Panc1 (cell line): ENCODE measurements around the gene AHRR. TPM values are rescaled to one million over a fixed set of nuclear protein-coding genes. Genes with fewer than 3 reads are reported as not detected.

ENCODE experiments used
- ATAC-seq: fragments of 200-7000 bp; cut with Tn5 transposase; 2 replicates; pipeline ENCODE4 v1.9.1; 2020; ENCODE audit warnings: mild to moderate bottlenecking, moderate library complexity
- BruUV-seq: library from RNA; stranded (reverse); fragments of 400-500 nt; replicated peaks from 2 replicates; lab custom pipeline; 2021; lab: Mats Ljungman, UMichigan
- CTCF ChIA-PET: fragments of 300-600 bp; sonication (Branson Sonifier 250); formaldehyde crosslinking; loops from one replicate; lab custom pipeline; 2022; ENCODE audit warnings: antibody characterized with exemption; lab: Charles Lee
- POLR2A ChIA-PET: fragments of 300-600 bp; sonication (Branson Sonifier 250); formaldehyde crosslinking; loops from one replicate; lab custom pipeline; 2022; ENCODE audit warnings: antibody characterized with exemption; lab: Charles Lee
- DNase-seq: peaks from one replicate; pipeline ENCODE4 v3.0.0-alpha.2; 2010; ENCODE audit warnings: low read depth, low spot score
- H3K27ac ChIP-seq: 2 replicates; pipeline ENCODE4 v1.5.1; 2011; ENCODE audit warnings: mild to moderate bottlenecking, low read length, inconsistent platforms
- H3K27me3 ChIP-seq: fragments of 200-500 bp; sonication (Bioruptor generic); 2 replicates; pipeline ENCODE4 v1.6.0; 2014; ENCODE audit warnings: low read length, inconsistent platforms; ENCODE audit not compliant: control insufficient read depth, insufficient read depth
- H3K36me3 ChIP-seq: fragments of 200-500 bp; sonication (Bioruptor generic); 2 replicates; pipeline ENCODE4 v1.5.1; 2014; ENCODE audit warnings: inconsistent platforms, mild to moderate bottlenecking, low read length, moderate library complexity; ENCODE audit not compliant: control insufficient read depth, insufficient read depth
- H3K4me1 ChIP-seq: 2 replicates; pipeline ENCODE4 v1.5.1; 2011; ENCODE audit warnings: inconsistent platforms, mild to moderate bottlenecking, low read length, moderate library complexity; ENCODE audit not compliant: control insufficient read depth, insufficient read depth
- H3K4me3 ChIP-seq, 2 experiments: 2 replicates each; pipeline ENCODE4 v1.5.1; 2011 to 2012; ENCODE audit warnings: low read depth in 2 of 2, low read length in 2 of 2, mild to moderate bottlenecking in 2 of 2, inconsistent platforms in 1 of 2, moderate library complexity in 1 of 2
- H3K9me3 ChIP-seq: fragments of 200-500 bp; sonication (Bioruptor generic); 2 replicates; pipeline ENCODE4 v1.5.1; 2014; ENCODE audit warnings: low read depth, mild to moderate bottlenecking, inconsistent platforms, low read length, moderate library complexity; ENCODE audit not compliant: control insufficient read depth, insufficient read depth
- POLR2AphosphoS5 ChIP-seq: IDR thresholded peaks from 2 replicates; pipeline ENCODE4 v1.6.1; 2012; ENCODE audit warnings: mild to moderate bottlenecking, low read depth, low read length, moderate library complexity
- SIN3A ChIP-seq: IDR thresholded peaks from 2 replicates; pipeline ENCODE4 v1.6.1; 2012; ENCODE audit warnings: low read depth, mild to moderate bottlenecking, low read length, moderate library complexity, borderline replicate concordance; ENCODE audit not compliant: insufficient read depth
- TCF7L2 ChIP-seq: IDR thresholded peaks from 2 replicates; pipeline ENCODE4 v1.6.1; 2011; ENCODE audit warnings: mild to moderate bottlenecking, low read depth, low read length, inconsistent platforms
- in situ Hi-C: cut with HindIII; loops from 2 replicates; pipeline ENCODE4 v1.10.0; 2016; ENCODE audit warnings: low sequenced_read_pairs, low pct_unique_long_range_greater_than_20kb
- intact Hi-C: fragments of 100-400 bp; cut with micrococcal nuclease; formaldehyde crosslinking; loops from one replicate; pipeline ENCODE4 v1.10.0; 2022; ENCODE audit not compliant: unreplicated experiment
- total RNA-seq: library from RNA; stranded (reverse); gene quantifications from one replicate; pipeline ENCODE4 v1.2.1, GENCODE V29; 2021; ENCODE audit not compliant: unreplicated experiment
- TF ChIP-seq, protein P1 (sequence below), 2 experiments: IDR thresholded peaks; 2 replicates each; pipeline ENCODE4 v1.6.1; 2011 to 2012; ENCODE audit warnings: low read depth in 2 of 2, control low read depth in 1 of 2, low read length in 1 of 2, mild to moderate bottlenecking in 1 of 2, moderate library complexity in 1 of 2; ENCODE audit not compliant: insufficient read depth in 1 of 2
- TF ChIP-seq, protein P2 (sequence below): fragments of 450-650 bp; IDR thresholded peaks from 2 replicates; pipeline ENCODE4 v1.5.1; 2017; ENCODE audit warnings: mild to moderate bottlenecking

Gene AHRR
- total RNA-seq, 1 experiment from 2014 or later, result 23.6 TPM

DNA sequence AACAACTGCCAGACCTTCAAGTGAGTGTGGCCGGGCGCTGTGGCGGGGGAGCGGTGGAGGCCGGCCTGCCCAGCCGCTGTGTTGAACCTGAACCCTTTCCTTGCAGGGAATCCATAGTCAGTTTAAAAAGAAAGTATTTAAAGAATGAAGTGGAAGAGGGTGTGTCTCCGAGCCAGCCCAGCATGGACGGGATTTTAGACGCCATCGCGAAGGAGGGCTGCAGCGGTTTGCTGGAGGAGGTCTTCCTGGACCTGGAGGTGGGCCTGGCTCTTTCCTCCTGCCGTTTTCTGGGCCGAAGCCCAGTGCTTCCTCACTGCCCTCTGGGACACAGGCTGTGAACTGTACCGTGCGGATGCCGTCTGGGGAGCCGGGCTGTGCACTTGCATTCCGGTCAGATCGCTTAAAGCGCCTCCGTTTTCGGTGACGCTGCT lies 140.6 kb downstream of the AHRR start:
- Histone ChIP-seq H3K27ac (no peak overlapping the region), H3K36me3 (peaks cover 13% of the 10 kb centered on the region), H3K4me3 (no peak overlapping the region), H3K4me1 (no peaks in the 10 kb centered on the region), H3K27me3 (no peaks in the 10 kb centered on the region), H3K9me3 (no peaks in the 10 kb centered on the region)
- intact Hi-C loops (no loop called here), in situ Hi-C loops (no loop called here)
- CTCF ChIA-PET, result no interaction called here
- POLR2A ChIA-PET, result no interaction called here
- no TSS peak for BruUV-seq
- DNase-seq (no peak), ATAC-seq (no peak)
- TF ChIP-seq, protein P1, sequence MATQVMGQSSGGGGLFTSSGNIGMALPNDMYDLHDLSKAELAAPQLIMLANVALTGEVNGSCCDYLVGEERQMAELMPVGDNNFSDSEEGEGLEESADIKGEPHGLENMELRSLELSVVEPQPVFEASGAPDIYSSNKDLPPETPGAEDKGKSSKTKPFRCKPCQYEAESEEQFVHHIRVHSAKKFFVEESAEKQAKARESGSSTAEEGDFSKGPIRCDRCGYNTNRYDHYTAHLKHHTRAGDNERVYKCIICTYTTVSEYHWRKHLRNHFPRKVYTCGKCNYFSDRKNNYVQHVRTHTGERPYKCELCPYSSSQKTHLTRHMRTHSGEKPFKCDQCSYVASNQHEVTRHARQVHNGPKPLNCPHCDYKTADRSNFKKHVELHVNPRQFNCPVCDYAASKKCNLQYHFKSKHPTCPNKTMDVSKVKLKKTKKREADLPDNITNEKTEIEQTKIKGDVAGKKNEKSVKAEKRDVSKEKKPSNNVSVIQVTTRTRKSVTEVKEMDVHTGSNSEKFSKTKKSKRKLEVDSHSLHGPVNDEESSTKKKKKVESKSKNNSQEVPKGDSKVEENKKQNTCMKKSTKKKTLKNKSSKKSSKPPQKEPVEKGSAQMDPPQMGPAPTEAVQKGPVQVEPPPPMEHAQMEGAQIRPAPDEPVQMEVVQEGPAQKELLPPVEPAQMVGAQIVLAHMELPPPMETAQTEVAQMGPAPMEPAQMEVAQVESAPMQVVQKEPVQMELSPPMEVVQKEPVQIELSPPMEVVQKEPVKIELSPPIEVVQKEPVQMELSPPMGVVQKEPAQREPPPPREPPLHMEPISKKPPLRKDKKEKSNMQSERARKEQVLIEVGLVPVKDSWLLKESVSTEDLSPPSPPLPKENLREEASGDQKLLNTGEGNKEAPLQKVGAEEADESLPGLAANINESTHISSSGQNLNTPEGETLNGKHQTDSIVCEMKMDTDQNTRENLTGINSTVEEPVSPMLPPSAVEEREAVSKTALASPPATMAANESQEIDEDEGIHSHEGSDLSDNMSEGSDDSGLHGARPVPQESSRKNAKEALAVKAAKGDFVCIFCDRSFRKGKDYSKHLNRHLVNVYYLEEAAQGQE (IDR thresholded peaks at IDR 0.05; ENCODE audit: insufficient read depth in 1 of 2, low read depth in 2 of 2, low read length in 1 of 2), result no peak
- TF ChIP-seq POLR2AphosphoS5 (no peak), SIN3A (no peak), TCF7L2 (no peak)
- TF ChIP-seq, protein P2, sequence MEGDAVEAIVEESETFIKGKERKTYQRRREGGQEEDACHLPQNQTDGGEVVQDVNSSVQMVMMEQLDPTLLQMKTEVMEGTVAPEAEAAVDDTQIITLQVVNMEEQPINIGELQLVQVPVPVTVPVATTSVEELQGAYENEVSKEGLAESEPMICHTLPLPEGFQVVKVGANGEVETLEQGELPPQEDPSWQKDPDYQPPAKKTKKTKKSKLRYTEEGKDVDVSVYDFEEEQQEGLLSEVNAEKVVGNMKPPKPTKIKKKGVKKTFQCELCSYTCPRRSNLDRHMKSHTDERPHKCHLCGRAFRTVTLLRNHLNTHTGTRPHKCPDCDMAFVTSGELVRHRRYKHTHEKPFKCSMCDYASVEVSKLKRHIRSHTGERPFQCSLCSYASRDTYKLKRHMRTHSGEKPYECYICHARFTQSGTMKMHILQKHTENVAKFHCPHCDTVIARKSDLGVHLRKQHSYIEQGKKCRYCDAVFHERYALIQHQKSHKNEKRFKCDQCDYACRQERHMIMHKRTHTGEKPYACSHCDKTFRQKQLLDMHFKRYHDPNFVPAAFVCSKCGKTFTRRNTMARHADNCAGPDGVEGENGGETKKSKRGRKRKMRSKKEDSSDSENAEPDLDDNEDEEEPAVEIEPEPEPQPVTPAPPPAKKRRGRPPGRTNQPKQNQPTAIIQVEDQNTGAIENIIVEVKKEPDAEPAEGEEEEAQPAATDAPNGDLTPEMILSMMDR, result no peak

DNA sequence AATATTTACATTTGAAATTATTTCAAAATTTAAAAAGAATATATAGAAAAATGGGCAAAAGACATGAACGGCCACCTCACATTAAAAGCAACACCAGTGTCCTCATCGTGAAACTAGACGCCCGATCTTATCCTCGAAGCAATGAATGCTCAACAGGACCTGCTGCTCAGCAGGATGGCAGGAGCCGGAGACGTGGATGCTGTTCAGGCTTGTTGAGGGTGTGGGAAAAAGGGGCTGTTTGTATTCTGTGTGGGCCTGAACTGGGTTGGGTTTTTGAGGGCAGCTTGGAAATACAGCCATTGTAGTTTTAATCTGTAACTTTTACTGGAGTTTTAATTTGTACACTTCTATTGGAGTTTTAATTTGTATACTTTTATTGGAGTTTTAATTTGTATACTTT lies 141.8 kb downstream of the AHRR start:
- DNase-seq (no peak), ATAC-seq (no peak)
- H3K27ac ChIP-seq, result no peak overlapping the region
- H3K9me3 ChIP-seq, result no peaks in the 10 kb centered on the region
- no TSS peak for BruUV-seq
- H3K27me3 ChIP-seq, result no peaks in the 10 kb centered on the region
- no peak overlapping the region for H3K4me3 ChIP-seq
- in situ Hi-C loops, result no loop called here
- CTCF ChIA-PET, result no interaction called here
- POLR2A ChIA-PET, result interaction anchor here (0.6 kb wide), 1 partner anchor 148 kb away, joined by 4 read pairs; no protein-coding TSS in a partner anchor
- no peak for TF ChIP-seq TCF7L2
- H3K4me1 ChIP-seq, result no peaks in the 10 kb centered on the region
- intact Hi-C loops, result no loop called here
- peaks cover 9% of the 10 kb centered on the region for H3K36me3 ChIP-seq

DNA sequence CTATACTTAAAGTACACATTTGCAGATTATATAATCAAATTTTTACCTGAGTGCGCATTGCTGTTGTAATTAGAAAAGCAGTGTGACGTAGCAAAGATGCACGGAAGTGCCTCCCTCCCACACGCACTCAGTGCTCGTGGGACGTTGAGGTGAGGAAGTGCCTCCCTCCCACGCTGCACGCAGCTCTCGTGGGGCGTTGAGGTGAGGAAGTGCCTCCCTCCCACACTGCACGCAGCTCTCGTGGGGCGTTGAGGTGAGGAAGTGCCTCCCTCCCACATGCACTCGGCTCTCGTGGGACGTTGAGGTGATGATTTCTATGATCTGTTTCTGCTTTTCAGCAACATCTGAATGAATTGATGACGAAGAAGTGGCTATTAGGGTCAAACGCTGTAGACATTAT lies 142.4 kb downstream of the AHRR start:
- TF ChIP-seq, protein P1 (IDR thresholded peaks at IDR 0.05; ENCODE audit: insufficient read depth in 1 of 2, low read depth in 2 of 2, low read length in 1 of 2), result no peak
- TF ChIP-seq POLR2AphosphoS5 (no peak), TCF7L2 (no peak), SIN3A (no peak)
- TF ChIP-seq, protein P2, result no peak
- Histone ChIP-seq H3K36me3 (peaks cover 9% of the 10 kb centered on the region), H3K27ac (no peak overlapping the region), H3K9me3 (no peaks in the 10 kb centered on the region), H3K4me1 (no peaks in the 10 kb centered on the region), H3K27me3 (no peaks in the 10 kb centered on the region), H3K4me3 (no peak overlapping the region)
- ATAC-seq (no peak), DNase-seq (no peak)
- intact Hi-C loops, result no loop called here
- in situ Hi-C loops, result no loop called here
- CTCF ChIA-PET, result no interaction called here
- POLR2A ChIA-PET, result interaction anchor here (0.6 kb wide), 1 partner anchor 148 kb away, joined by 4 read pairs; no protein-coding TSS in a partner anchor
- no TSS peak for BruUV-seq
